ENCODE data around the gene SH3RF3. TPM values are rescaled to one million over a fixed set of nuclear protein-coding genes. Genes with fewer than 3 reads are reported as not detected.
"Not testable (repeated sequence)": the region's sequence is repeated elsewhere in the genome, so short reads cannot be mapped to it uniquely, and the experiment has no call there.

Gene SH3RF3
- total RNA-seq, 1 experiment from 2014 or later: not detected

GRCh38 chr2:109109342-109109741 lies 19.7 kb upstream of the SH3RF3 start:
- POLR2A ChIA-PET: no interaction called here
- no peaks in the 10 kb centered on the region for H3K9me3 ChIP-seq (ENCODE audit: control insufficient read depth in 1 of 2, insufficient read depth in 1 of 2, low read depth in 1 of 2, low read length in 2 of 2)
- no peaks in the 10 kb centered on the region for H3K9me2 ChIP-seq (ENCODE audit: insufficient read depth)
- intact Hi-C loops (cut with micrococcal nuclease): no loop called here
- no peak overlapping the region for H3K4me3 ChIP-seq (replicated peaks in 1 of 2; ENCODE audit: low read depth in 1 of 2, low read length in 2 of 2)
- RAD21 ChIA-PET (ENCODE audit: low non-redundant PET in 1 of 2, low total read pairs in 2 of 2, uncharacterized antibody in 2 of 2, unreplicated experiment in 2 of 2): no interaction called here
- no peaks in the 10 kb centered on the region for H4K20me1 ChIP-seq (ENCODE audit: insufficient read depth)
- no peaks in the 10 kb centered on the region for H3K4me1 ChIP-seq (ENCODE audit: control insufficient read depth in 1 of 2, insufficient read depth in 2 of 2, low read length in 2 of 2)
- H3K4me2 ChIP-seq (ENCODE audit: low read length): no peak overlapping the region
- H3K79me2 ChIP-seq (ENCODE audit: insufficient read depth, low read length): no peaks in the 10 kb centered on the region
- CTCF ChIA-PET: no interaction called here
- ATAC-seq (no peak), DNase-seq (ENCODE audit: low read depth, low spot score) (no peak)
- no peak overlapping the region for H2AFZ ChIP-seq (ENCODE audit: low read depth, low read length, poor library complexity, severe bottlenecking)
- BruUV-seq (replicated peaks): no TSS peak
- H3K27ac ChIP-seq (ENCODE audit: low read depth, low read length): no peak overlapping the region
- TF ChIP-seq SIN3A (IDR thresholded peaks at IDR 0.05; ENCODE audit: low read depth): no peak
- TF ChIP-seq CBX3 (IDR thresholded peaks at IDR 0.05; ENCODE audit: low read depth): no peak
- TF ChIP-seq CTCF (IDR thresholded peaks at IDR 0.05 in 2 of 3, conservative IDR thresholded peaks at IDR 0.05 in 1 of 3; ENCODE audit: borderline replicate concordance in 1 of 3, insufficient read depth in 1 of 3, low read depth in 2 of 3, low read length in 2 of 3): no peak
- no peaks in the 10 kb centered on the region for H3K36me3 ChIP-seq (ENCODE audit: control insufficient read depth in 1 of 2, insufficient read depth in 2 of 2, low read length in 2 of 2)
- no peak overlapping the region for H3K9ac ChIP-seq (ENCODE audit: low read length)
- no peaks in the 10 kb centered on the region for H3K27me3 ChIP-seq (ENCODE audit: insufficient read depth, low read length)

GRCh38 chr2:109110170-109110569 lies 18.8 kb upstream of the SH3RF3 start:
- RAD21 ChIA-PET (ENCODE audit: low non-redundant PET in 1 of 2, low total read pairs in 2 of 2, uncharacterized antibody in 2 of 2, unreplicated experiment in 2 of 2): no interaction called here
- Histone ChIP-seq H3K36me3 (ENCODE audit: control insufficient read depth in 1 of 2, insufficient read depth in 2 of 2, low read length in 2 of 2) (no peaks in the 10 kb centered on the region), H3K27ac (ENCODE audit: low read depth, low read length) (no peak overlapping the region), H3K4me1 (ENCODE audit: control insufficient read depth in 1 of 2, insufficient read depth in 2 of 2, low read length in 2 of 2) (no peaks in the 10 kb centered on the region), H3K27me3 (ENCODE audit: insufficient read depth, low read length) (no peaks in the 10 kb centered on the region), H3K9me2 (ENCODE audit: insufficient read depth) (no peaks in the 10 kb centered on the region), H3K9me3 (ENCODE audit: control insufficient read depth in 1 of 2, insufficient read depth in 1 of 2, low read depth in 1 of 2, low read length in 2 of 2) (no peaks in the 10 kb centered on the region), H3K4me3 (replicated peaks in 1 of 2; ENCODE audit: low read depth in 1 of 2, low read length in 2 of 2) (no peak overlapping the region), H3K9ac (ENCODE audit: low read length) (no peak overlapping the region), H3K4me2 (ENCODE audit: low read length) (no peak overlapping the region), H3K79me2 (ENCODE audit: insufficient read depth, low read length) (no peaks in the 10 kb centered on the region), H4K20me1 (ENCODE audit: insufficient read depth) (no peaks in the 10 kb centered on the region), H2AFZ (ENCODE audit: low read depth, low read length, poor library complexity, severe bottlenecking) (no peak overlapping the region)
- intact Hi-C loops (cut with micrococcal nuclease): no loop called here
- DNase-seq (ENCODE audit: low read depth, low spot score): no peak
- CTCF ChIA-PET: no interaction called here
- BruUV-seq (replicated peaks): no TSS peak
- ATAC-seq: no peak
- POLR2A ChIA-PET: no interaction called here
- TF ChIP-seq ATF3 (IDR thresholded peaks at IDR 0.05) (no peak), CEBPB (IDR thresholded peaks at IDR 0.05; ENCODE audit: low read depth) (no peak), ELF1 (IDR thresholded peaks at IDR 0.05; ENCODE audit: borderline replicate concordance, low read depth) (no peak), SRF (IDR thresholded peaks at IDR 0.05; ENCODE audit: low read depth) (no peak), ZFX (IDR thresholded peaks at IDR 0.05) (no peak), EZH2phosphoT487 (IDR thresholded peaks at IDR 0.05; ENCODE audit: borderline replicate concordance) (no peak)

- intact Hi-C loops (cut with micrococcal nuclease); H2AFZ ChIP-seq (ENCODE audit: low read depth, low read length, poor library complexity, severe bottlenecking); H3K79me2 ChIP-seq (ENCODE audit: insufficient read depth, low read length); H3K9ac ChIP-seq (ENCODE audit: low read length); H3K4me1 ChIP-seq (ENCODE audit: control insufficient read depth in 1 of 2, insufficient read depth in 2 of 2, low read length in 2 of 2); ATAC-seq; DNase-seq (ENCODE audit: low read depth, low spot score); BruUV-seq (replicated peaks); H3K27ac ChIP-seq (ENCODE audit: low read depth, low read length); RAD21 ChIA-PET (ENCODE audit: low non-redundant PET in 1 of 2, low total read pairs in 2 of 2, uncharacterized antibody in 2 of 2, unreplicated experiment in 2 of 2); H4K20me1 ChIP-seq (ENCODE audit: insufficient read depth); H3K4me3 ChIP-seq (replicated peaks in 1 of 2; ENCODE audit: low read depth in 1 of 2, low read length in 2 of 2); H3K9me3 ChIP-seq (ENCODE audit: control insufficient read depth in 1 of 2, insufficient read depth in 1 of 2, low read depth in 1 of 2, low read length in 2 of 2); H3K36me3 ChIP-seq (ENCODE audit: control insufficient read depth in 1 of 2, insufficient read depth in 2 of 2, low read length in 2 of 2); H3K9me2 ChIP-seq (ENCODE audit: insufficient read depth); CTCF ChIA-PET; H3K27me3 ChIP-seq (ENCODE audit: insufficient read depth, low read length); H3K4me2 ChIP-seq (ENCODE audit: low read length); POLR2A ChIA-PET: not testable (repeated sequence)
Measured at GRCh38 chr2:109117181-109117580, 11.8 kb upstream of the SH3RF3 start.

Data from HCT116 (cell line).